GM18520 (cell line): Measurements from ENCODE around the gene COBLL1.

Experiments used
- ATAC-seq: cut with Tn5 transposase; IDR thresholded peaks from one replicate; pipeline ENCODE4 v1.9.1; 2021; ENCODE audit not compliant: unreplicated experiment

Gene COBLL1

GRCh38 chr2:164691346-164691887 lies 150.2 kb downstream of the COBLL1 start:
- no peak for ATAC-seq

GRCh38 chr2:164690361-164690760 lies 151.3 kb downstream of the COBLL1 start:
- ATAC-seq: no peak

GRCh38 chr2:164688896-164689419 lies 152.7 kb downstream of the COBLL1 start:
- ATAC-seq: no peak

GRCh38 chr2:164681009-164681408 lies 160.6 kb downstream of the COBLL1 start:
- ATAC-seq: no peak

GRCh38 chr2:164678631-164679149 lies 162.9 kb downstream of the COBLL1 start:
- ATAC-seq: no peak

GRCh38 chr2:164677733-164678132 lies 163.9 kb downstream of the COBLL1 start:
- no peak for ATAC-seq

GRCh38 chr2:164677271-164677670 lies 164.4 kb downstream of the COBLL1 start:
- ATAC-seq: no peak

- ATAC-seq: no peak
Measured at GRCh38 chr2:164675687-164676086, 165.9 kb downstream of the COBLL1 start.

- ATAC-seq: no peak
Measured at GRCh38 chr2:164675027-164675426, 166.6 kb downstream of the COBLL1 start.

GRCh38 chr2:164671664-164672396 lies 169.8 kb downstream of the COBLL1 start:
- no peak for ATAC-seq

- ATAC-seq: no peak
Measured at GRCh38 chr2:164669291-164669690, 172.3 kb downstream of the COBLL1 start.

- no peak for ATAC-seq
Measured at GRCh38 chr2:164667566-164667965, 174.1 kb downstream of the COBLL1 start.

GRCh38 chr2:164664070-164664469 lies 177.6 kb downstream of the COBLL1 start:
- no peak for ATAC-seq

GRCh38 chr2:164662868-164663631 lies 178.6 kb downstream of the COBLL1 start:
- ATAC-seq: no peak

GRCh38 chr2:164662066-164662465 lies 179.6 kb downstream of the COBLL1 start:
- ATAC-seq: no peak

GRCh38 chr2:164661349-164661748 lies 180.3 kb downstream of the COBLL1 start:
- no peak for ATAC-seq

GRCh38 chr2:164657129-164657528 lies 184.5 kb downstream of the COBLL1 start:
- no peak for ATAC-seq

GRCh38 chr2:164655750-164656149 lies 185.9 kb downstream of the COBLL1 start:
- no peak for ATAC-seq

GRCh38 chr2:164655336-164655735 lies 186.3 kb downstream of the COBLL1 start:
- no peak for ATAC-seq

GRCh38 chr2:164651361-164651760 lies 190.3 kb downstream of the COBLL1 start:
- ATAC-seq: no peak

GRCh38 chr2:164644036-164644700 lies 197.5 kb downstream of the COBLL1 start:
- ATAC-seq: no peak
